GM12878 (cell line): ENCODE results near the gene LAS1L. TPM values are rescaled to one million over a fixed set of nuclear protein-coding genes. Genes with fewer than 3 reads are reported as not detected.

Experiments
- ATAC-seq: fragments of 200-7000 bp; cut with Tn5 transposase; 3 replicates; pipeline ENCODE4 v1.9.1; 2020; ENCODE audit warnings: mild to moderate bottlenecking, moderate library complexity
- BruUV-seq: library from RNA; stranded (reverse); fragments of 400-500 nt; replicated peaks from 2 replicates; lab custom pipeline; 2021; lab: Mats Ljungman, UMichigan
- CTCF ChIA-PET: fragments of 300-600 bp; sonication (Branson Sonifier 250); formaldehyde crosslinking; extraction: SDS; loops from one replicate; lab custom pipeline; 2021; ENCODE audit warnings: inconsistent platforms; lab: Yijun Ruan, JAX
- POLR2A ChIA-PET: fragments of 350-600 bp; formaldehyde crosslinking; extraction: SDS; loops from one replicate; lab custom pipeline; 2021; ENCODE audit warnings: inconsistent platforms; lab: Charles Lee
- RAD21 ChIA-PET: fragments of 300-600 bp; sonication (Branson Sonifier 250); formaldehyde crosslinking; loops from one replicate; lab custom pipeline; 2023; ENCODE audit warnings: antibody characterized with exemption; ENCODE audit not compliant: unreplicated experiment; lab: Charles Lee
- SMC1A ChIA-PET: fragments of 300-600 bp; sonication (Branson Sonifier 250); formaldehyde crosslinking; loops from one replicate; lab custom pipeline; 2023; ENCODE audit not compliant: unreplicated experiment, uncharacterized antibody; lab: Charles Lee
- DNase-seq: peaks from one replicate; pipeline ENCODE4 v3.0.0-alpha.2; 2011; ENCODE audit warnings: low read depth, low spot score
- FAIRE-seq: peaks from 3 replicates; lab custom pipeline; 2011; peaks lifted over from hg19 to GRCh38; lab: Jason Lieb, UNC
- H2AFZ ChIP-seq: 2 replicates; pipeline ENCODE4 v1.6.0; 2011; ENCODE audit warnings: low read depth, low read length, control low read depth; ENCODE audit not compliant: control insufficient read depth
- H3K27ac ChIP-seq: 2 replicates; pipeline ENCODE4 v1.5.1; 2011; ENCODE audit warnings: control low read depth; ENCODE audit not compliant: control insufficient read depth, insufficient read depth
- H3K27me3 ChIP-seq, 2 experiments: replicated peaks in 1 of 2; 2 replicates each; pipeline versions ENCODE4 v1.6.0 to v1.6.1; 2011; ENCODE audit warnings: low read length in 1 of 2; ENCODE audit not compliant: control insufficient read depth in 2 of 2, insufficient read depth in 2 of 2
- H3K36me3 ChIP-seq, 2 experiments: 2 replicates each; pipeline ENCODE4 v1.5.1; 2011; ENCODE audit warnings: low read length in 1 of 2; ENCODE audit not compliant: control insufficient read depth in 2 of 2, insufficient read depth in 2 of 2
- H3K4me1 ChIP-seq: 2 replicates; pipeline ENCODE4 v1.6.1; 2011; ENCODE audit warnings: mild to moderate bottlenecking, low read length, moderate library complexity, mixed read lengths; ENCODE audit not compliant: control insufficient read depth, insufficient read depth
- H3K4me2 ChIP-seq: 2 replicates; pipeline ENCODE4 v1.6.0; 2011; ENCODE audit warnings: control low read depth; ENCODE audit not compliant: control insufficient read depth, insufficient read depth
- H3K4me3 ChIP-seq: fragments of 200-600 bp; sonication (generic); 2 replicates; pipeline ENCODE4 v1.5.1; 2016
- H3K79me2 ChIP-seq: 2 replicates; pipeline ENCODE4 v1.6.0; 2011; ENCODE audit warnings: low read length; ENCODE audit not compliant: control insufficient read depth, insufficient read depth
- H3K9ac ChIP-seq: 2 replicates; pipeline ENCODE4 v1.8.0; 2011; ENCODE audit warnings: low read length, control low read depth, mixed read lengths; ENCODE audit not compliant: control insufficient read depth, insufficient read depth
- H3K9me3 ChIP-seq: replicated peaks from 3 replicates; pipeline ENCODE4 v1.5.1; 2011; ENCODE audit warnings: mild to moderate bottlenecking, low read length; ENCODE audit not compliant: control insufficient read depth, insufficient read depth
- H4K20me1 ChIP-seq: 2 replicates; pipeline ENCODE4 v1.6.0; 2011; ENCODE audit not compliant: control insufficient read depth, insufficient read depth
- ASH2L ChIP-seq: fragments of 300-600, 200-600 bp; sonication (generic); IDR thresholded peaks from 2 replicates; pipeline ENCODE4 v1.6.1; 2017; ENCODE audit warnings: low read depth, mild to moderate bottlenecking, borderline replicate concordance
- CHD4 ChIP-seq: fragments of 200-600 bp; sonication (generic); IDR thresholded peaks from 2 replicates; pipeline ENCODE4 v1.6.1; 2016; ENCODE audit warnings: mild to moderate bottlenecking
- FOXM1 ChIP-seq: IDR thresholded peaks from 2 replicates; pipeline ENCODE4 v1.6.1; 2012; ENCODE audit warnings: low read depth, mild to moderate bottlenecking, inconsistent platforms, low read length, moderate library complexity
- JUNB ChIP-seq: IDR thresholded peaks from 2 replicates; pipeline ENCODE4 v1.6.1; 2016; ENCODE audit warnings: antibody characterized with exemption, mild to moderate bottlenecking
- NFYB ChIP-seq: IDR thresholded peaks from 2 replicates; pipeline ENCODE4 v1.6.1; 2011; ENCODE audit warnings: low read depth, mild to moderate bottlenecking, low read length, improper control_type of control experiment, moderate library complexity; ENCODE audit not compliant: insufficient read depth
- NR2C1 ChIP-seq: fragments of 450-650 bp; IDR thresholded peaks from 2 replicates; pipeline ENCODE4 v1.6.1; 2017; ENCODE audit warnings: antibody characterized with exemption, mild to moderate bottlenecking, moderate library complexity
- POU2F2 ChIP-seq: IDR thresholded peaks from 3 replicates; pipeline ENCODE4 v1.6.1; 2011; ENCODE audit warnings: low read depth, mild to moderate bottlenecking, low read length, borderline replicate concordance
- ZNF207 ChIP-seq: fragments of 450-650 bp; IDR thresholded peaks from 2 replicates; pipeline ENCODE4 v1.6.1; 2014; ENCODE audit warnings: antibody characterized with exemption, mild to moderate bottlenecking, borderline replicate concordance
- WGBS: methylation state at CpG from one replicate; pipeline ENCODE4 v1.1.6; 2016; ENCODE audit warnings: low lambda C conversion rate; ENCODE audit not compliant: insufficient replicate concordance, insufficient coverage; ENCODE audit errors: missing lambda C conversion rate; 5-methylcytosine and 5-hydroxymethylcytosine counted together
- in situ Hi-C: fragments of 300-500 bp; cut with MboI; formaldehyde crosslinking; loops from 9 replicates; pipeline ENCODE4 v1.14.3; 2018; ENCODE audit warnings: mixed read lengths
- intact Hi-C: fragments of 100-400 bp; cut with micrococcal nuclease; formaldehyde crosslinking; loops from one replicate; pipeline ENCODE4 v1.14.2; 2022; ENCODE audit not compliant: unreplicated experiment
- polyA plus RNA-seq, 11 experiments: library from polyadenylated mRNA; depleted of rRNA in 4 of 11; unstranded in 6 of 11; stranded (reverse) in 5 of 11; fragments of >200 nt; fragmentation: Nextera tagmentation in 4 of 11; fragmentation: Illumina TruSeq in 1 of 11; extraction: Ambion mirVana in 4 of 11; extraction: Trizol in 1 of 11; gene quantifications; 1 replicate in 1 of 11; 2 replicates in 10 of 11; pipeline versions ENCODE4 v1.2.1 to v1.2.3, GENCODE V29; 2011 to 2016; ENCODE audit warnings: inconsistent platforms in 2 of 11, missing spikeins in 2 of 11, low read depth in 1 of 11
- total RNA-seq, 4 experiments: library from RNA; depleted of rRNA in 3 of 4; stranded (reverse); fragments of >200 nt in 3 of 4; fragmentation: Illumina TruSeq in 1 of 4; extraction: Trizol in 1 of 4; gene quantifications; 2 replicates each; pipeline versions ENCODE4 v1.2.1 to v1.2.3, GENCODE V29; 2013 to 2021

LAS1L gene
- total and polyA plus RNA-seq, 10 of the 15 experiments (the other 5 are each of a cell fraction or from before 2014, with no cell fraction given), result 27.4 to 100 (median 56.4) TPM

DNA sequence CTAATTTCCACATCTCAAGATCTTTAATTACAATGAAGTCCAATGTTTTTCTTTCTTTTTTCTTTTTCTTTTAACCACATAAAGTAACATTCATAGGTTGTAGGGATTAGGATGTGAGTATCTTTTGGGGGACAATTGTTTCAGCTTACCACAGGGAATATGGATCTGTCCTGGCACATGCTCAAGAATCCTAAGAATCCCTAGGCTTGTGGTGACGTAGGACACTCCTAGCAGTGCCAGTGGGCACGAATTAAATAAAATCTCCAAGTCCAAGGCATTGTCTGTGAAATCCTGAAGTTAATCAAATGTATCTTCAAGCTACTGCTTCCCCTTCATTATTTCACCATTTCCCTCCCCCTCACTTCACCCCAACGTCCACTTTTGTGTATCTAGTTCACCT lies 2.6 kb upstream of the LAS1L start:
- H3K4me2 ChIP-seq, result no peak overlapping the region
- H3K27me3 ChIP-seq, result no peaks in the 10 kb centered on the region
- ATAC-seq, result no peak
- no peak overlapping the region for H3K9ac ChIP-seq
- CTCF ChIA-PET, result interaction anchor here (1.9 kb wide), 1 partner anchor 8 kb away, joined by 6 read pairs; no protein-coding TSS in a partner anchor
- RAD21 ChIA-PET, result no interaction called here
- H2AFZ ChIP-seq, result no peak overlapping the region
- no peak overlapping the region for H3K4me3 ChIP-seq
- FAIRE-seq, result no peak
- DNase-seq, result no peak
- BruUV-seq, result no TSS peak
- SMC1A ChIA-PET, result no interaction called here
- H3K79me2 ChIP-seq, result peaks cover 24% of the 10 kb centered on the region
- H3K4me1 ChIP-seq, result no peaks in the 10 kb centered on the region
- intact Hi-C loops (no loop called here), in situ Hi-C loops (no loop called here)
- H3K27ac ChIP-seq, result no peak overlapping the region
- no peak for TF ChIP-seq ASH2L
- no peak for TF ChIP-seq FOXM1
- TF ChIP-seq NFYB, result no peak
- TF ChIP-seq JUNB, result no peak
- no peak for TF ChIP-seq CHD4
- H3K9me3 ChIP-seq, result no peaks in the 10 kb centered on the region
- WGBS, result 36% methylated on average over 3 of the region's 3 CpGs
- H3K36me3 ChIP-seq, result no peaks in the 10 kb centered on the region
- POLR2A ChIA-PET, result no interaction called here
- H4K20me1 ChIP-seq, result no peaks in the 10 kb centered on the region

DNA sequence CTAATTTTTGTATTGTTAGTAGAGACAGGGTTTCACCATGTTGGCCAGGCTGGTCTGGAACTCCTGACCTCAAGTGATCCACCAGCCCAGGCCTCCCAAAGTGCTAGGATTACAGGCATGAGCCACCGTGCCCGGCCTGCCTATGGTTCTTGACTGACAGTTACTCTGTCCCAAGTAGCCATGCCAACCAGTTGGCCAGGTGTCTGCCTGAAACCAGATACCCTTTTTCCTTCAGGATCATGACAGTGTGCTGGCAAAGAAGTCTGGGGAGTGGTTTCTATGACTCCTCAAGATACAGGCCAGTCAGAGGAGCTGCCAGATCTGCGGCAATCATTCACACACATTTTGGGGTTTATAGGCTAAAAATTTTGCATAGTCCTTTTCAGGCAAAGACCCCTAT lies 1.7 kb upstream of the LAS1L start:
- no TSS peak for BruUV-seq
- no peak overlapping the region for H2AFZ ChIP-seq
- in situ Hi-C loops (no loop called here), intact Hi-C loops (no loop called here)
- 100% methylated on average over 3 of the region's 3 CpGs for WGBS
- ChIA-PET RAD21 (no interaction called here), POLR2A (no interaction called here), SMC1A (no interaction called here), CTCF (no interaction called here)
- no peaks in the 10 kb centered on the region for H4K20me1 ChIP-seq
- no peak overlapping the region for H3K9ac ChIP-seq
- FAIRE-seq, result no peak
- H3K27me3 ChIP-seq, result no peaks in the 10 kb centered on the region
- H3K79me2 ChIP-seq, result peaks cover 26% of the 10 kb centered on the region
- no peak for ATAC-seq
- no peak overlapping the region for H3K4me2 ChIP-seq
- no peak for TF ChIP-seq ZNF207
- no peak for TF ChIP-seq POU2F2
- no peak for TF ChIP-seq NR2C1
- H3K9me3 ChIP-seq, result no peaks in the 10 kb centered on the region
- no peak for DNase-seq
- no peak overlapping the region for H3K27ac ChIP-seq
- H3K4me1 ChIP-seq, result no peaks in the 10 kb centered on the region
- no peak overlapping the region for H3K4me3 ChIP-seq
- no peaks in the 10 kb centered on the region for H3K36me3 ChIP-seq
